ENCODE data around the gene RNF34.

The RNF34 gene

DNA sequence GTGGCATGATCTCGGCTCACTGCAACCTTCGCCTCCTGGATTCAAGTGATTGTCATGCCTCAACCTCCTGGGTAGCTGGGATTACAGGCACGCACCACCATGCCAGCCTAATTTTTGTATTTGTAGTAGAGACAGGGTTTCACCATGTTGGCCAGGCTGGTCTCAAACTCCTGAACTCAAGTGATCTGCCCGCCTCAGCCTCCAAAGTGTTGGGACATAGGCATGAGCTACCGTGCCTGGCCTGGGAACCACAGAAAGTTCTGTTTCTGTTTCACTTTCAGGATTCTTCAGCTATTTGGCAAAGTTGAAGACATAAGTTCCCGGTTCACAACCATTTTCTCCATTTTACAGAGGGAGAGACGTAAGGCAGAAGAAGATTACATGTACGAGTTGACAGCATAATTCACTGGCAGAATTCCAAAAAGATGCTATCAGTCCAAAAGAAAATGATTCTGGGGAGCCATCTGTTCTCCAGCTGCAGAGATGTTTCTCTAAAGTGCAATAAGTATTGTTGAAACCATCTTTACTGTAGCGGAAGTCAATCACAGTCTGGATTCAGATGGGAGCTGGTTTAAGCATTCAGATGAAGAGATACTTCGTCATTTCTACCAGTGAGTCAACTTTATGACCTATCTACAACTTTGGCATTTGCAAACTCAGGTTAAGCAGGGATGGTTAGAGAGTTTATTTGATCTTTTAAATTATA, 8.1 kb upstream of the RNF34 start:
- DNase-seq = no peak

DNA sequence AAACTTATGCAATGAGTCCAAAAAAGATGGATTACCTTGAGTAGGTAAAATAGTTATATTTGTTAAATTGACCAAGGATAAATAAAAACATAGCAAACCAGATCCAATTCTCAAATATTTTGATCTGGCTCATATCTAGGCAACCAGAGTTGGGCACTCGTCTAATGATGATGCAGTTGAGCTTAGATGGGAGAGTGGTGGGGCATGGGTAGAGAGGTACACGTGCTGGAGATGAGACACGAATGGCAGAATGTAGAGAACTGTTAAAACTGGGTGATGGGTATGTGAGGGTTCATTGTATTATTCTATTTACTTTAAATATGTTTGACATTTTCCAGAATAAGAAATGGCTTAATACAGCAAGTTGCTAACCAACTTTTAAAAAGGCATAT, 7.6 kb upstream of the RNF34 start:
- no peak for DNase-seq

DNA sequence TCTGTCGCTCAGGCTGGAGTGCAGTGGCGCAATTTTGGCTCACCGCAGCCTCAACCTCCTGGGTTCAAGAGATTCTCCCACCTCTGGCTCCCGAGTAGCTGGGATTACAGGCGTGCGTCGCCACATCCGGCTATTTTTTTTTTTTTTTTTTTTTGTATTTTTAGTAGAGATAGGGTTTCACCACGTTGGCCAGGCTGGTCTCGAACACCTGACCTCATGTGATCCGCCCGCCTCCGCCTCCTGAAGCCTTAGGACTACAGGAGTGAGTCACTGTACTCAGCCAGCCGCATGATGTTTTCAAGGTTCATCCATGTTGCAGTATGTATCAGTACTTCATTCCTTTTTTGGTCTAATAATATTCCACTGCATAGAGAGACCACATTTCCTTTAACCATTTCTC, 2.4 kb upstream of the RNF34 start:
- no peak for DNase-seq

DNA sequence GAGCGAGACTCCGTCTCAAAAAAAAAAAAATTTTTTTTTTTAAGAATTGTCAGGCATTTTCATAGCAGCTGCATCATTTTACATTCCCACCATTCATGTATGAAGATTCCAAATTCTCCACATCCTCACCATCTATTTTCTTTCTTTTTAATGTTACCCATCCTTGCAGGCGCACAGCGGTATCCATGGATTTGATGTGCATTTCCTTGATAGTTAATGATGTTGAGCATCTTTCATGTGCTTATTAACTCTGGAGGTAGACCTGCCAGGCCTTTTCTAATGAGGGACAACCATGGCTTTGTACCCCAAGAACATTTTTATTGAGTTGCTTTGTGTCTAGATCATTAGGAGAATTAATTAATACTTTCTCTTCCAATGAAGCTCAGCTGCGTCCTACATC, 1.6 kb upstream of the RNF34 start:
- DNase-seq = no peak

DNA sequence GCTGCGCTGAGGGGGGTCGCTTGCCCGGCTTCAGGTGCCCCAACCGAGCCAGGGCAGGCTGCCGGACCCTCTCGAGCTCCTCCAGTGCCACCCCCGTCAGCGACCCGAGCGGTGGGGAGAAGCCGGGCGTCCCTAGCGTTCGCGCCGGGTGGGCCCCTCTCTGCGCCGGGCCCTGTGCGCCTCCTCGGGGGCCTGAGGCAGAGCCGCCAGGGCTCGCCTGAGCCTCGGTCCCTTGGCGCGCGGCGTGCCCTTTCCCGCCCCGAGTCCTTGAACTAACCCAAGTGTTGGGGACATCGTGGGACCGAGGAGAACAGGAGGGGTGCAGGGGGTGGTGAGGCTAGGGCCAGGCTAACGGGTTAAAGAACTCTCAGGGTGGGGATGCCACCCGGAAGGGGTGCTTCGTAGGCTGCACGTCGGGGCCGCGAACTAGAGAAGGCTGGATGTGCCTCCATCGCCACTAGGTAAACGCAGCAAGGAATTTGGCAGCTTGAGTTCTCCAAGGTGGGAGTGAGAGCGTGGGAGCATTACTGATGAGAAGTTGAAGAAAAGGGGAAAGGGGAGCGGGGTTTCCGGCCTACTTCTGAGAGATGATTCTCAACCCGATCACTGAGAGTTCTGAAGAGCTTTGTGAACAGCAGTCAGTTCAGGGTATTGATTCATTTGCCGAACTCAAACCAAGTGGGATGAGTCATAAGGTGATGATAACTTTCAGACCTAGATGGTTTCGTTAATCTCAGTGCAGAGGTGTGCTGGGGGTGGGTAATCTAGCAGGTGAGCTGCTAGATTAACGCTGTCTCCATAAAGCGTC, 618 bp downstream of the RNF34 start:
- DNase-seq = peak; percentile 11

DNA sequence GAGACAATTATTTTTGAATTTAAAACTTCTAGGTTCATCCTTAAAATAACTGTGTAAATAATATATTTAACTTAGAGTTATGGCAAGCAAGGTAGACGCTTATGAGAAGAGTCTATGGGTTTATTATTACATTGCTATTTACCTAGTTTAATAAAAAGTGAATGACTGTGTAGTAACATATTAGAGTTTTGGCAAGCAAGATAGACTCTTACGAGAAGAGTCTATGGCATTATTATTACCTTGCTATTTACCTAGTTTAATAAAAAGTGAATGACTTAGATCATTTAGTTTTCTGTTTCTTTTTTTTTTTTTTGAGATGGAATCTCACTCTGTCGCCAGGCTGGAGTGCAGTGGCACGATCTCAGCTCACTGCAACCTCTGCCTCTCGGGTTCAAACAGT, 3.8 kb downstream of the RNF34 start:
- DNase-seq = no peak

DNA sequence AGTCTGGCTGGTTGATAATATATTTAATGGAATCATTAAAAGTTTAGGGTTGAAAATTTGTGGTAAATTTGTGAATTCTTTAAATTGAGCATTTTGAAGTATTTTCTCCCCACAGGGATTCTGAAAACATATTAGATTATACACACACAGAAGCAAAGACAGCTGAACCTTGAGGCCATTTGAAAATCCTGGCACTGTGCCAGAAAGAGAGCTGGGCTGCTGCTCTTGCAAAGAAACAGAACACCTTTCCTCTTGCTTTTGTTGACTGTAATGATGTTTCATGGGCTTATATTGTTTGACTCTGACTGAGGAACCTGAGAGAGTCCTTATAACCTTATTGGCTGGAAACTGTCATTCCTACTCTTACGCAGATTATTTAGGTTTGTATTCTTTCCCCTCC, 4.8 kb downstream of the RNF34 start:
- DNase-seq = no peak

DNA sequence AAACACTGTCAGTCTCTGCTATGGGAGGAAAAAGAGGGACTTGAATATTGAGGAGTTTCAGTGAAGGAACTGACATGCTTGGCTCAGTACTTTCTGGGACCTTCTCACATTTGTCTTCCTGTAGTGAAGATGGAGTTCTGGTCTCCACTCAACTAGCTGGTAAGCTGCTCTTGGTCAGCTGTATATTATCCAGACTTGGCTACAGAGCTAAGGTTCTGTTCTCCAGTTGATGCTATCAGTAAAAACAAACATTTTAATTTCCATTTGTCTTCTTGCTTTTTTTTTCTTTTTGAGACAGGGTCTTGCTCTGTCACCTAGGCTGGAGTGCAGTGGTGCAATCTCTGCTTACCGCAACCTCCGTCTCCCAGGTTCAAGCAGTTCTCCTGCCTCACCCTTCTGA, 5.3 kb downstream of the RNF34 start:
- no peak for DNase-seq

DNA sequence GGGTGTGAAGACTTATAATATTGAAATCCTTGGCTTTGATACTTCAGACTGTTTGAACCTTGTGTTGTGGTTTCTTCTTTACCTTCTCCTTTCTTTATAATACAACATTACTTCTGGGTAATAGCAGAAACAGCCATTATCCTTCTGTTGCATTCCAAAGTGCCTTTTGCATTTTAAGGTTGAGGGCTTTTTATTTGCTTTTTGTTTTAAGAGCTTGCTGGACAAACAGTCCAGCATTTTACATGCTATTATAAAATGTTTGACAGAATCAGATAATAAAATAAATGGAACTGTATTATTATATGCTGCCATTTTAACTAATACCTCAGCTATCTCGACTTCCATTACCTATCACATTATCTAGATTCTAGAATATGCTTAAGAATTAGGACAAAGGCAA, 14.0 kb downstream of the RNF34 start:
- no peak for DNase-seq

DNA sequence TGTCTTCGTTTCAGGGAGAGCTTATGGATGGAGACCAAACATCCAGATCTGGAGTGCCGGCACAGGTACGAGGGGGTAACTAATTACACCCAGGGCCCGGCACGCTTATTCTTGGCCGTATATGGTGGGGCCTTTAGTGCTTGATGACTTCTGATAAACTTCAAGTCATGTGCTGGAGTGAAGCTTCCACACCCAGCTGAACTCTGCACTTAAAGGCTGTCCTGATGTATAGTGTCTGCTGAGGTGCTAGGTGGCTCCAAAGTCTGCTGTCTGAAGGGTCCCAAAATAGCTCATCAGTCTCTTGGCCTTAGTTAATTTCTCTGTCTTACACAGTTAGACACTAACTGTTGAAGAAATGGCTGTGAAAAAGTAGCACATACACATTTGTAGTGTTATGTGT, 17.9 kb downstream of the RNF34 start:
- no peak for DNase-seq

DNA sequence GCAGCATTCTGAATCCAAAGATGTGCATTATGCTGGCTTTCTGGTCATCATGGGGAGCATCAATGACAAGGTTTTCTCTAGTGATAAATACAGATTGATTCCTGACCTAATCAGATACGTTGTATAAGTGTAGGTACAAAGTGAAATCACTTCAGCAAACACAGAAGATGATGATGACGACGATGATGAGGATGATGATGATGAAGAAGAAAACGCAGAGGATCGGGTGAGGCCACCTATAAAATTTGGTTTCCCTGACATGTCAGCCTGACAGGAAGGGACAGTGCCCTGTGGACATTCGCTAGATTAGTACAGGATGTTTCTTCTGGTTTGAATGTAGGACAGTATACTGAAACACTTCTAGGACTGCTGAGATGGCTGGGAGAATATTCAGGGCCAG, 20.2 kb downstream of the RNF34 start:
- DNase-seq = no peak

DNA sequence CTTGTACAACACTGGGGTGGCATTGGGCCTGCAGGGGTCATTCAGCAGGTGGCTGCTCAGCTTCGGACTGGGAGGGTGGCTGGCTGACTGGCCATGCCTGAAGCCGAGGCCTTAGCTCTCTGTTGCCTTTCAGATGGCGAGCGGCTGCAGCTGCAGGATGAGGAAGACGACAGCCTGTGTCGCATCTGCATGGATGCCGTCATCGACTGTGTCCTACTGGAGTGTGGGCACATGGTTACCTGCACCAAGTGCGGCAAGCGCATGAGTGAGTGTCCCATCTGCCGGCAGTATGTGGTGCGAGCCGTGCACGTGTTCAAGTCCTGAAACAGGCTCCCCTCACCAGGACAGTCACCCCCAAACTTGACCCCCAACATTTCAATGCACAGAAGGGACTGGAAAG, 23.3 kb downstream of the RNF34 start:
- no peak for DNase-seq

DNA sequence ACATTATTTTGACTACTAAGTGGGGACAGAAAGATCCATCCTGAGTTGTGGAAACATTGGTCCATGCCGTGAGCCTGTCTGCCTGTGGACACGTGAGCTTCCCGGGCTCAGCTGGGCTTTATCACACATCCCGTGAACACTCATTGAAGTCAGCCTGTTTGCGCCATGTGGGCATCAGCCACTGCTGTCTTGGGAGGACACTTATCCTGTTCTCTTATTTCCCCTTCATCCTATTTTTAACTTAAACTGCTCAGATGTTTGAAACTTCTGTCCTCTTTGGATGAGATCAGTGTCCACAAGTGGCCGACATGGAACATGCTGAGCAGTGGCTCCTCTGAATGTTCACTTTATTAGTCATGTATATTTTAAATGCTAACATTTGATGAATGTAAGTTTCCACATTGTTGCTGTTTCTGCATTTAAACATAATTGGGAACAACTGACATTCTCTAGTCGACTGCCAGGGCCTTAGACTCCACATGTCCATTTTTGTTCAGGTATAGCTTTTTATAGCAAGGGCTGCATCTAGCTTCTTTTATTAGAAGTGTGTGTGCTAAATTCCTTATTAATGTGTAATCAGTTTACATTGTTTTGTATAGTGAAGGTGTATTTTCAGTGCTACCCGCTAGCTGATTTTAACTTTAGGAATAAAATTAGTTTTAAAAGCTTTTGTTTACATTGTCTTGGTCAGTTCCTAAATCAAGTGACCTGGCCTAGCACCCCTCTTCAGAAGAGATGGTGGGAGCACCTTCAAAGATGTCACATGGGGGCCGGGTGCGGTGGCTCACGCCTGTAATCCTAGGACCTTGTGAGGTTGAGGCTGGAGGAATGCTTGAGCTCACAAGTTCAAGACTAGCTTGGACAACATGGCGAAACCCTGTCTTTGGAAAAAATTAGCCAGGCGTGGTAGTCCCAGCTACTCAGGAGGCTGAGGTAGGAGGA, 24.0 kb downstream of the RNF34 start:
- DNase-seq = no peak

DNA sequence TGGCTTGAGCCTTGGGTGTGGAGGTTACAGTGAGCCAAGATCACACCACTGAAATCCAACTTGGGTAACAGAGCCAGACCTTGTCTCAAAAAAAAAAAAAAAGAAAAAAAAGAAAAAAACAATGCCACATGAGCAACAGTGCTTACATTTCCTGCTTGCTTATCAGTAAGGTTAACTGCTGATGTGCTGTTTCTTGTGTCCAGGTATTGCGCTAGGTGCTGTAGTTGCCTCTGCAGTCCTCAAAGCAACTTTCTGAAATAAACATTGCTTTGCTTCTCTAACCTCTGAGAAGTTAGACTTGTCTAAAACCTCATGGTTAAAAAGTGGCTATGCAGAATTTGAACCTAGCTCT, 24.7 kb downstream of the RNF34 start:
- no peak for DNase-seq

DNA sequence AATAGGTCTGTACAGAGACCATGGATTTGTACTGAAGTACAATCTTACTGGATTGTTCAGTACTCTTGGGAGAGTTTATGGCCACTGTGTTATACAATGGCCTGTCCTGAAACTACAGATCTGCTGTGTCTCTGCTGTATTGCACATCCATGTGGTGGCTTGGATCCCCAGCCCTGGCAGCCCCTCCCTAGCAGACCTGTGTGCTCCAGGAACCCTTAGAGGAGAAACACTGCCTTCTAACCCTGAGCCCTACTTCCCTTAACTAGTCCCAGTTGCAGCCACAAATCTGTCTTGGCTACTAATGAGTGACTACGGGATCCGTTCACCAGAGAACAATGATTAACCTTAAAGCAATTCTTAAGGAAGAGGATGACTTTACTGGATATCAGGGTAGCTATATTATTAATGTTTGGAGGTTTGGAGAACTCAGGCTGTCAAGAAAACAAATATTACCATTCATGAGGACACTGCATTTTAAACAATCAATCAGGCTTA, 27.7 kb downstream of the RNF34 start:
- no peak for DNase-seq

DNA sequence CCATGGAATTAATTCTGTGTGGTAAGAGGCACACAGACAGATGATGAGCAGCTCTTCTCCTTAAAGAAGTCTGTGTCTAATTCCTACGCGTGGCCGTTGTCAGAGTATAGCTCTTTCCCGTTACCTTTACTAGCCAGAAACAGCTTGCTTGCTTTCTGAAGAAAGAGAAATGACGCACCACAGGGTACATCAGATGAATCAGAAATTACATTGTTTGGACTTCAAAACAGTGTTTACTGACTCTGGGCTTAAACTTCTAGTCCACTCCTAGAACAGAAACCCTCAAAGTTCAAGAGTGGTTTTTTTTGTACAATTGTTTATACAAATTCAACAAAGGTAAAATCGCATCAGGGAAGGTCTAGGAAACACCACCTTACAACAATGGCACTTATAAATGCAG, 29.0 kb downstream of the RNF34 start:
- no peak for DNase-seq

DNA sequence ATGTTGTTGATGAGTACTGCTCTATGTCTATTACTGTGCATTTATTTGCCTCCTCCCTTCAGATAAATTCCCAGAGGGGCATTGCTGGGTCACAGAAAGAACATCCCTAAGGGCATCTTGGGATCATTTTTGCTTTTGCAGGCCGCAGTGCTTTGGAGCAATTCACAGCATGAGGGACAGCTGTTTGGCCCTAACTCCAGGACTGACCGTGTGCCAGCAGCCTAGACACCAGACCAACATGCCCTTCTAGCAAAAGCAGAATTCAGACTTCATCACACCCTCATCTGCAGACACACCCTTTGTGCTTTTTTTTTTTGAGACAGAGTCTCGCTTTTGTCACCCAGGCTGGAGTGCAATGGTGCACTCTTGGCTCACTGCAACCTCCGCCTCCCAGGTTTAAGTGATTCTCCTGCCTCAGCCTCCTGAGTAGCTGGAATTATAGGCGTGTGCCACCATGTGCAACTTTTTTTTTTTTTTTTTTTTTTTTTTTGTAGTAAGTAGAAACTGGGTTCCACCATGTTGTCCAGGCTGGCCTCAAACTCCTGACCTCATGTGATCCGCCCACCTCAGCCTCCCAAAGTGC, 31.0 kb downstream of the RNF34 start:
- no peak for DNase-seq

DNA sequence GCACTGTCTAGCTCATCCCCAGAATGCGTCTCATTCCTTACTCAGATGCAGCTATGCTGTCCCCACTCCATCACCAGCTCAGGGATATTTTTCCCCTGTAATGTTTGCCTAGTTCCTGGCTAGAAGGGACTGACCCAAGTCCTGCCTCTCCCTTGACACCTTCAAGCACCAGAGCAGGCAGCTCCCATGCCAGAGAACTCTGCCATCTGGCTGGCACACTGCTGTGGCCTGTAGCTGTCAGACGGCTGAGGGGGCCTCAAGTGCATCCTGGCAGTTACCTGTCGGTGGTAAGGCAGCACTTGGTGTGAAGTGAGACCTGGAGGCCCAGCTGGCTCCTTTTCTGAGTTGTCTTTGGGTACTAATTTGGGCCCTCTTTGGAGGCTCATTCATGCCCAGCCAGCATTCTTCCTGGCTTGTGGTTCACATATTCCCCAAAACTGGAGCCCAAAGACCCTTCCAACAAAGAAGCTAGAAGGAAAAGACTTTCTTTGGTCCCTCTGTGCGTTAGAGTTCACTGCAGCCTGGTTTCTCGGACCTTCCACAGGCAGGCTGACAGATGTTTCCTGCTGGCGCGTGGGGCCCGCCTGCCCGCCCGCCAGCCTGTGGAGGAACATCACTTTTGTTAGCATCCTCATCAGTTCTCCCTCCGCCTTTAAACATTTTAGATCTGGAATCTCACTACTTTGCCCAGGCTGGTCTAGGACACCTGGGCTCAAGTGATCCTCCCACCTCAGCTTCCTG, 33.0 kb downstream of the RNF34 start:
- no peak for DNase-seq

DNA sequence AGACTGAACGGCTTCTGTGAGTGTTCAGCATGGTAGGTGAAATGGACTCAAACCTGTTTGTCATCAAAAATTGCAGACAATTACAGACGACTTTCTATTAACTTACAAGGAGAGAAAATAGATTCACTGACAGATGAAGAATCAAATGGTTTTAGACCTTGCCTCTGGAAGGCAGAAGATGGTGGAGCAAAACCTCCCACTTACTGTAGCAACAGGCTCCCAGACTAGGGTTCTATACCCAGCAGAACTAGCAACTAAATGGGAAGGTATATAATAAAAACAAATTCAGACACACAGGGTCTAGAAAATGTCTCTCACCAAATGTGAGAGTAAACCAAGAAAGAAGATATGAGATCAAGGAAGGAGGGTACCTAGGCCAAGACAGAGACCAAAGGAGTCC, 36.8 kb downstream of the RNF34 start:
- DNase-seq = no peak

DNA sequence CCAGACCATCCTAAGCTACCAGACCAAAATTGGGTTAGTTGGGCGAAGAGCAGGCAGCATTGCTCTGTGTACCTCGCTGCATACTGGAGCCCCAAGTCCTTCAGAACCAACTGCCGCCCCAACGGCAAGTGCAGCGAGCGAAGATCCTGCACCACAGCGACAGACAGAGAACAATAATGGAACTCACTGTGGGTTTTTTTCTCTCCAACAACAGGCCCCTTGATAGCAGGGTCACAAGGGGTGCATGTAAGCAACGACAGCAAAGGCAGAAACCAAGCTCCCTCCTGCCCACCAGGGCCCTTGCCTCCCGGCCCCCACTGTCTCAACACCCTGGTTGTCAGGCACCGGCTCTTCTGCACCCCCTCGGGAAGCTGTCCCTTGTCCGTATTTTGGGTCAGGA, 39.0 kb downstream of the RNF34 start:
- DNase-seq = no peak

DNA sequence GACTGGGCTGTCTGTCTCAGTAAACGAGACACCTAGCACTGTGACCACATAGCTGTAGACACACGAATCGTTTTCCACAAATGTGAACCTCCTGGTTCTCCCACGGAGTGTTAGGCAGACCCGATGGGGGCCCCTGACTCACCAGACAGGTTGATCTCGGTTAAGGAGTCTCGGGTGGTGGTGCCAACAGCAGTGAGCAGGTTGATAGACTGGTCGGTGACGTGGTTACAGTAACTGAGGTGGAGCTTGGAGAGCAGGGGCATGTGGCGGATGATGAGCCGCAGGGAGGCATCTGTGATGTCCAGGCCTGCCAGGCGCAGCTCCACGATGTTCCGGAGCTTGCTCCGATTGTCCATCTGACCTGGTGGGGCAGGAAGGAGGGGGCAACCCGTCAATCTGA, 39.8 kb downstream of the RNF34 start:
- no peak for DNase-seq

DNA sequence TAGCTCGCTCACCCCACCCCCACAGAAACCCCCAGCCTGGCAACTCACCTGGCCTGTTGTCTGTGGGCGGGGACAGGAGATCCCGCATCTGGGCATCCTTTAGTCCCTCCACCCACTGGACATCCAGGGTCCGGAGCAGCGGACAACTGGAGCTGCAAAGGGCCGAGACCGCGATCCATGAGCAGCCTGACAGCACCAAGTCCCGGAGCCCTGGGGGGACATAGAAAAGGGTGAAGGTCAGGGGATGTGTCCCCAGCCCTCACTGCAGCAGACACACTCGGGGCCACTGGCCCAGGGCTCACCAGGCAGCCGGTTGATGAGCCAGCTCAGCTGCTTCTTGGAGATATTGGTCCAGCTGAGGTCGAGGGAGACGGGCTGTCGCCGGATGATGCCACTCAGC, 40.9 kb downstream of the RNF34 start:
- DNase-seq = no peak

DNA sequence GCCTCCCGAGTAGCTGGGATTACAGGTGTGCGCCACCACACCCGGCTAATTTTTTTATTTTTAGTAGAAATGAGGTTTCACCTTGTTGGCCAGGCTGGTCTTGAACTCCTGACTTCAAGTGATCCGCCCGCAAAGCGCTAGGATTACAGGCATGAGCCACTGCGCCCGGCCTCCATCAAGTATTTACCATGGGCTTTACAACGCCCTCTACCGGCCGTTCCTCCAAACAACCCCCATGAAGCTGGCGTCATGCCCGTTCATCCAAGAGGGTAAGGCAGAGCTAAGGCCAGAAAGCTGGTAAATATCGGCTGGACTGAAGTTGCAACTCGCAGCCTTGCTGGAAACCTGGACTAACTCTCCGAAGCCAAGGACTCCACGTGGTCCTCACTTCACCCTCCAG, 41.6 kb downstream of the RNF34 start:
- no peak for DNase-seq
